DND-41 (cell line): ENCODE measurements around the gene LTB4R2.

ENCODE experiments used
- ATAC-seq: fragments of 200-7000 bp; cut with Tn5 transposase; 3 replicates; pipeline ENCODE4 v1.9.1; 2021; ENCODE audit warnings: low read depth; ENCODE audit not compliant: insufficient read depth
- DNase-seq: peaks from one replicate; pipeline ENCODE4 v3.0.0-alpha.2; 2020
- H2AFZ ChIP-seq: 2 replicates; pipeline ENCODE4 v1.6.0; 2012; ENCODE audit warnings: low read depth, low read length
- H3K27ac ChIP-seq: 2 replicates; pipeline ENCODE4 v1.5.1; 2012; ENCODE audit warnings: low read length, inconsistent platforms
- H3K27me3 ChIP-seq: fragments of 200-600 bp; sonication (generic); 2 replicates; pipeline ENCODE4 v1.6.0; 2012; ENCODE audit warnings: low read length, mild to moderate bottlenecking, inconsistent platforms; ENCODE audit not compliant: insufficient read depth, poor library complexity
- H3K36me3 ChIP-seq: 2 replicates; pipeline ENCODE4 v1.5.1; 2012; ENCODE audit warnings: low read length, inconsistent platforms; ENCODE audit not compliant: insufficient read depth
- H3K4me1 ChIP-seq: 2 replicates; pipeline ENCODE4 v1.5.1; 2012; ENCODE audit warnings: mild to moderate bottlenecking, low read length; ENCODE audit not compliant: insufficient read depth
- H3K4me2 ChIP-seq: 2 replicates; pipeline ENCODE4 v1.6.0; 2012; ENCODE audit warnings: mild to moderate bottlenecking, moderate library complexity, low read length, inconsistent platforms; ENCODE audit not compliant: insufficient read depth
- H3K4me3 ChIP-seq, 2 experiments: fragments of 200-600 bp in 1 of 2; shearing (Covaris generic) in 1 of 2; 2 replicates each; pipeline ENCODE4 v1.5.1; 2012 to 2016; ENCODE audit warnings: inconsistent platforms in 2 of 2, low read length in 2 of 2, mild to moderate bottlenecking in 2 of 2, low read depth in 1 of 2, moderate library complexity in 1 of 2
- H3K79me2 ChIP-seq: 2 replicates; pipeline ENCODE4 v1.6.0; 2012; ENCODE audit warnings: low read length, inconsistent platforms; ENCODE audit not compliant: insufficient read depth
- H3K9ac ChIP-seq: 2 replicates; pipeline ENCODE4 v1.6.0; 2012; ENCODE audit warnings: low read depth, mild to moderate bottlenecking, inconsistent platforms, low read length, moderate library complexity
- H3K9me3 ChIP-seq: 2 replicates; pipeline ENCODE4 v1.5.1; 2012; ENCODE audit warnings: low read length, moderate library complexity, mild to moderate bottlenecking, inconsistent platforms; ENCODE audit not compliant: insufficient read depth, severe bottlenecking
- H4K20me1 ChIP-seq: 2 replicates; pipeline ENCODE4 v1.6.0; 2012; ENCODE audit warnings: low read length; ENCODE audit not compliant: insufficient read depth
- EZH2 ChIP-seq: IDR thresholded peaks from 3 replicates; pipeline ENCODE4 v1.6.1; 2012; ENCODE audit warnings: borderline replicate concordance, low read depth, mild to moderate bottlenecking, moderate library complexity, low read length, inconsistent platforms; ENCODE audit not compliant: severe bottlenecking
- TF ChIP-seq, protein P1 (sequence below): IDR thresholded peaks from 2 replicates; pipeline ENCODE4 v1.5.1; 2012; ENCODE audit warnings: borderline replicate concordance, low read length, moderate library complexity, mild to moderate bottlenecking; ENCODE audit not compliant: poor library complexity, severe bottlenecking; ENCODE audit errors: extremely low read depth

Gene LTB4R2

GRCh38 chr14:24360281-24360680, 50.3 kb downstream of the LTB4R2 start:
- peaks cover 21% of the 10 kb centered on the region for H3K27me3 ChIP-seq
- no peaks in the 10 kb centered on the region for H3K79me2 ChIP-seq
- DNase-seq (no peak), ATAC-seq (no peak)
- no peaks in the 10 kb centered on the region for H3K9me3 ChIP-seq
- no peak overlapping the region for H3K9ac ChIP-seq
- no peaks in the 10 kb centered on the region for H3K36me3 ChIP-seq
- no peak overlapping the region for H3K4me3 ChIP-seq
- no peaks in the 10 kb centered on the region for H4K20me1 ChIP-seq
- no peak overlapping the region for H3K4me2 ChIP-seq
- H3K27ac ChIP-seq = no peak overlapping the region
- TF ChIP-seq, protein P1, sequence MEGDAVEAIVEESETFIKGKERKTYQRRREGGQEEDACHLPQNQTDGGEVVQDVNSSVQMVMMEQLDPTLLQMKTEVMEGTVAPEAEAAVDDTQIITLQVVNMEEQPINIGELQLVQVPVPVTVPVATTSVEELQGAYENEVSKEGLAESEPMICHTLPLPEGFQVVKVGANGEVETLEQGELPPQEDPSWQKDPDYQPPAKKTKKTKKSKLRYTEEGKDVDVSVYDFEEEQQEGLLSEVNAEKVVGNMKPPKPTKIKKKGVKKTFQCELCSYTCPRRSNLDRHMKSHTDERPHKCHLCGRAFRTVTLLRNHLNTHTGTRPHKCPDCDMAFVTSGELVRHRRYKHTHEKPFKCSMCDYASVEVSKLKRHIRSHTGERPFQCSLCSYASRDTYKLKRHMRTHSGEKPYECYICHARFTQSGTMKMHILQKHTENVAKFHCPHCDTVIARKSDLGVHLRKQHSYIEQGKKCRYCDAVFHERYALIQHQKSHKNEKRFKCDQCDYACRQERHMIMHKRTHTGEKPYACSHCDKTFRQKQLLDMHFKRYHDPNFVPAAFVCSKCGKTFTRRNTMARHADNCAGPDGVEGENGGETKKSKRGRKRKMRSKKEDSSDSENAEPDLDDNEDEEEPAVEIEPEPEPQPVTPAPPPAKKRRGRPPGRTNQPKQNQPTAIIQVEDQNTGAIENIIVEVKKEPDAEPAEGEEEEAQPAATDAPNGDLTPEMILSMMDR = no peak
- no peak for TF ChIP-seq EZH2
- no peaks in the 10 kb centered on the region for H3K4me1 ChIP-seq
- H2AFZ ChIP-seq = no peak overlapping the region

- H3K4me2 ChIP-seq = no peak overlapping the region
- ATAC-seq = no peak
These were observed 51.4 kb downstream of the LTB4R2 start for GRCh38 chr14:24361326-24361725.

More at GRCh38 chr14:24361326-24361725, 51.4 kb downstream of the LTB4R2 start:
- TF ChIP-seq, protein P1 = no peak
- TF ChIP-seq EZH2 = no peak
- H3K36me3 ChIP-seq = no peaks in the 10 kb centered on the region
- H2AFZ ChIP-seq = no peak overlapping the region
- no peaks in the 10 kb centered on the region for H3K9me3 ChIP-seq
- H3K9ac ChIP-seq = no peak overlapping the region
- H3K27me3 ChIP-seq = peaks cover 31% of the 10 kb centered on the region
- H3K79me2 ChIP-seq = no peaks in the 10 kb centered on the region
- H3K4me3 ChIP-seq = no peak overlapping the region
- no peaks in the 10 kb centered on the region for H3K4me1 ChIP-seq
- no peak overlapping the region for H3K27ac ChIP-seq
- no peaks in the 10 kb centered on the region for H4K20me1 ChIP-seq
- DNase-seq = no peak
